ENCODE measurements around the gene ATIC.

The ATIC gene

GRCh38 chr2:215361876-215362561 is 50.2 kb downstream of the ATIC start:
- DNase-seq: no peak

- no peak for DNase-seq
These were observed 50.7 kb downstream of the ATIC start for GRCh38 chr2:215362562-215362904.

- DNase-seq: no peak
These were observed 51.2 kb downstream of the ATIC start for GRCh38 chr2:215363039-215363438.

- no peak for DNase-seq
These were observed 51.8 kb downstream of the ATIC start for GRCh38 chr2:215363461-215364156.

GRCh38 chr2:215364157-215365155 is 52.6 kb downstream of the ATIC start:
- DNase-seq: no peak

- DNase-seq: no peak
These were observed 53.4 kb downstream of the ATIC start for GRCh38 chr2:215365184-215365658.

GRCh38 chr2:215366440-215367032 is 54.7 kb downstream of the ATIC start:
- no peak for DNase-seq

GRCh38 chr2:215367662-215368492 is 56.0 kb downstream of the ATIC start:
- DNase-seq: no peak

- no peak for DNase-seq
These were observed 56.6 kb downstream of the ATIC start for GRCh38 chr2:215368493-215368809.

- DNase-seq: no peak
These were observed 57.4 kb downstream of the ATIC start for GRCh38 chr2:215369181-215369760.

- DNase-seq: no peak
These were observed 58.5 kb downstream of the ATIC start for GRCh38 chr2:215370112-215370965.

- DNase-seq: no peak
These were observed 60.3 kb downstream of the ATIC start for GRCh38 chr2:215371915-215372897.

- no peak for DNase-seq
These were observed 61.2 kb downstream of the ATIC start for GRCh38 chr2:215372968-215373649.

- DNase-seq: no peak
These were observed 62.1 kb downstream of the ATIC start for GRCh38 chr2:215374002-215374401.

- DNase-seq: no peak
These were observed 63.0 kb downstream of the ATIC start for GRCh38 chr2:215374642-215375466.

- no peak for DNase-seq
These were observed 63.6 kb downstream of the ATIC start for GRCh38 chr2:215375467-215375830.

- DNase-seq: no peak
These were observed 64.4 kb downstream of the ATIC start for GRCh38 chr2:215376103-215376780.

Data from NCI-H345 (cell line).